Gastrocnemius medialis (tissue), 4 donors: Measurements from ENCODE around the gene INPP4A.

Experiments used
- POLR2A ChIP-seq, 2 donors: fragments of 450-650 bp; IDR thresholded peaks; one replicate each; pipeline ENCODE4 v1.6.1; 2017; ENCODE audit warnings: antibody characterized with exemption in 2 of 2, mild to moderate bottlenecking in 2 of 2, moderate library complexity in 2 of 2
- TF ChIP-seq, protein P1 (sequence below), 5 experiments: fragments of 450-650 bp in 3 of 5; fragments of 200-600 bp in 2 of 5; sonication (generic) in 2 of 5; IDR thresholded peaks in 4 of 5; conservative IDR thresholded peaks in 1 of 5; 1 replicate in 4 of 5; 2 replicates in 1 of 5; pipeline ENCODE4 v1.5.1; 2016 to 2019; ENCODE audit warnings: antibody characterized with exemption in 5 of 5, mild to moderate bottlenecking in 3 of 5, moderate library complexity in 3 of 5

DNA sequence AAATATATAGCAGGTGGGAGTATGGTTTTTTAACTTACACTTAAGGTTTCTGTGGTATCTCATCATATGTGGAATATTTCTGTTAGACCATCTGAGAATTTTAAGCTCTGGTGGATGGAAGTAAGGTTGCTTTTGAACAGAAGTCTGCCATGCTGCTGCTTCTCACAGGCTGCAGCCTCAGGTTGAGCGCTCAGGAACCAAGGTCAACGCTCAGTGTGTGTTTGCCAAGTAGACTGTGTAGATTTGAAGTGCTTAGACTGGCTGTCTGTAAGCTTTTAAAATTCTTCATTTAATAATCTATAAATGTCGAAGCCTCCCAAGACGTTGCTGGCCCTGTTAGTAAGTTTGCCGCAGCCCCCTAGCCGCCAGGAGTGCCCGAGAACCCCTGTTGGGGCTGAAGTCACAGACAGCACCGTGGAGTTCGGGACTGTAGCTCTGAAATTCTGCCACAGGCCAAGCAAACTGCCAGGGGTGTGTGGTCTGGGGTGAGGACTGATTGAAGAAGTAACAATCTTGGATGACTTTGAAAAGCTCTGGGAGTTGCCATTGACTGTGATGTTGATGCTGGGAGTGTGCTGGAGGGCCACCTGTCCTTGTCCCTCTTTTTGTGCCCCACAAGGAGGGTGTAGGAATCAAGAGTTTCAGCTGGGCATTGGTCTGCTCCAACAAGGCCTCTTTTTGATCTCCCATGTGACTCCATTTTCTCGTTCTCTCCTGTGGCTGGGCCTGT is 26.9 kb downstream of the INPP4A start:
- TF ChIP-seq, protein P1, sequence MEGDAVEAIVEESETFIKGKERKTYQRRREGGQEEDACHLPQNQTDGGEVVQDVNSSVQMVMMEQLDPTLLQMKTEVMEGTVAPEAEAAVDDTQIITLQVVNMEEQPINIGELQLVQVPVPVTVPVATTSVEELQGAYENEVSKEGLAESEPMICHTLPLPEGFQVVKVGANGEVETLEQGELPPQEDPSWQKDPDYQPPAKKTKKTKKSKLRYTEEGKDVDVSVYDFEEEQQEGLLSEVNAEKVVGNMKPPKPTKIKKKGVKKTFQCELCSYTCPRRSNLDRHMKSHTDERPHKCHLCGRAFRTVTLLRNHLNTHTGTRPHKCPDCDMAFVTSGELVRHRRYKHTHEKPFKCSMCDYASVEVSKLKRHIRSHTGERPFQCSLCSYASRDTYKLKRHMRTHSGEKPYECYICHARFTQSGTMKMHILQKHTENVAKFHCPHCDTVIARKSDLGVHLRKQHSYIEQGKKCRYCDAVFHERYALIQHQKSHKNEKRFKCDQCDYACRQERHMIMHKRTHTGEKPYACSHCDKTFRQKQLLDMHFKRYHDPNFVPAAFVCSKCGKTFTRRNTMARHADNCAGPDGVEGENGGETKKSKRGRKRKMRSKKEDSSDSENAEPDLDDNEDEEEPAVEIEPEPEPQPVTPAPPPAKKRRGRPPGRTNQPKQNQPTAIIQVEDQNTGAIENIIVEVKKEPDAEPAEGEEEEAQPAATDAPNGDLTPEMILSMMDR (IDR thresholded peaks at IDR 0.05 in 4 of 5, conservative IDR thresholded peaks at IDR 0.05 in 1 of 5): no peak
- no peak for TF ChIP-seq POLR2A (IDR thresholded peaks at IDR 0.05)
